Left lung (tissue), 10 donors: Measurements from ENCODE around the gene FCN3. TPM values are rescaled to one million over a fixed set of nuclear protein-coding genes. Genes with fewer than 3 reads are reported as not detected.
A peak's percentile ranks its signal among the peaks of the same experiment; 100 is the strongest.

Experiments
- ATAC-seq: fragments of 200-7000 bp; cut with Tn5 transposase; one replicate; pipeline ENCODE4 v1.9.1; 2020; ENCODE audit warnings: moderate library complexity
- DNase-seq, 4 donors: peaks; one replicate each; pipeline ENCODE4 v3.0.0-alpha.2; 2013 to 2020
- H3K27ac ChIP-seq, 2 donors: fragments of 200-600 bp; sonication (generic) in 1 of 2; one replicate each; pipeline versions ENCODE4 v1.5.0 to v1.8.0; 2020 to 2021
- H3K27me3 ChIP-seq, 2 donors: fragments of 200-600 bp; sonication (generic) in 1 of 2; one replicate each; pipeline versions ENCODE4 v1.5.0 to v1.8.0; 2020 to 2021
- H3K36me3 ChIP-seq, 2 donors: fragments of 200-600 bp; sonication (generic) in 1 of 2; one replicate each; pipeline versions ENCODE4 v1.5.0 to v1.8.0; 2020 to 2021
- H3K4me1 ChIP-seq, 2 donors: fragments of 200-600 bp; one replicate each; pipeline ENCODE4 v1.8.0; 2021
- H3K4me3 ChIP-seq, 2 donors: fragments of 200-600 bp; sonication (generic) in 1 of 2; one replicate each; pipeline versions ENCODE4 v1.5.0 to v1.8.0; 2020 to 2021; ENCODE audit warnings: mild to moderate bottlenecking in 1 of 2
- H3K9me3 ChIP-seq, 2 donors: fragments of 200-600 bp; sonication (generic) in 1 of 2; one replicate each; pipeline versions ENCODE4 v1.5.0 to v1.8.0; 2020 to 2021
- intact Hi-C, 2 donors: fragments of 100-400 bp; cut with DNase I; formaldehyde crosslinking; loops; one replicate each; pipeline versions ENCODE4 v1.11.2 to v1.14.2; 2022
- polyA plus RNA-seq, 6 donors: library from polyadenylated mRNA; unstranded; fragments of 120-200 nt; gene quantifications; one replicate each; pipeline ENCODE4 v1.2.1, GENCODE V29; 2013; ENCODE audit not compliant: insufficient read length in 6 of 6
- total RNA-seq, 2 donors: library from RNA; stranded (reverse); fragmentation: NEBNext Ultra II Directional; extraction: Animal tissue kit (Norgen Biotek cat#: 25700); gene quantifications; one replicate each; pipeline ENCODE4 v1.2.1, GENCODE V29; 2021
- TF ChIP-seq, protein P1 (sequence below), 2 donors: fragments of 200-600 bp; sonication (generic) in 1 of 2; IDR thresholded peaks; one replicate each; pipeline versions ENCODE4 v1.5.0 to v1.8.0; 2021; ENCODE audit warnings: antibody characterized with exemption in 2 of 2
- donor health status: DM: no; HTN: yes; CAD: no.
- donor health status: DM: no; HTN: no; CAD: no.

Gene FCN3
- total and polyA plus RNA-seq, 8 donors = 13.4 to 487 (median 17.9) TPM

DNA sequence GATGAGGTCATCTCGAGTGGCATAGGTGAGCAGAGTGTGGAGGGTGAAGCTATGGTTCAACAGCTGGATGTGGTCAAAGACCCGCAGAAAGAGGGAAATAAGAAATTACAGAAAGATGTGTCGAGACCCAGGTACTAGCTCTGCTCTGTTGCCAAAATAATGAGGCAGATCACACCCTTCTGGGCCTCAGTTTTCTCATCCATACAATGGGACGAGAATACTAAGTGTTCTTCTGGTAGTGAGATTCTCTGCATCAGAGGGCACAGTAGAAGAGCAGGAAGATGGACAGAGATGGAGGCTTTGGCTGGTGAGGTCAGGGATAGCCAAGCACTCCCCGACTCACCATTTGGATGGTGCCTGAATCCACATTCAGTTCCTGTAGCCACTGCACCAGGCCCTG, 18.9 kb downstream of the FCN3 start:
- Histone ChIP-seq H3K27ac (no peak overlapping the region), H3K4me1 (peaks cover 7 to 34% of the 10 kb centered on the region in 2 donors), H3K9me3 (no peaks in the 10 kb centered on the region), H3K36me3 (peaks cover 0 to 91% of the 10 kb centered on the region in 2 donors), H3K4me3 (no peak overlapping the region), H3K27me3 (no peaks in the 10 kb centered on the region)
- DNase-seq (no peak), ATAC-seq (no peak)
- TF ChIP-seq, protein P1, sequence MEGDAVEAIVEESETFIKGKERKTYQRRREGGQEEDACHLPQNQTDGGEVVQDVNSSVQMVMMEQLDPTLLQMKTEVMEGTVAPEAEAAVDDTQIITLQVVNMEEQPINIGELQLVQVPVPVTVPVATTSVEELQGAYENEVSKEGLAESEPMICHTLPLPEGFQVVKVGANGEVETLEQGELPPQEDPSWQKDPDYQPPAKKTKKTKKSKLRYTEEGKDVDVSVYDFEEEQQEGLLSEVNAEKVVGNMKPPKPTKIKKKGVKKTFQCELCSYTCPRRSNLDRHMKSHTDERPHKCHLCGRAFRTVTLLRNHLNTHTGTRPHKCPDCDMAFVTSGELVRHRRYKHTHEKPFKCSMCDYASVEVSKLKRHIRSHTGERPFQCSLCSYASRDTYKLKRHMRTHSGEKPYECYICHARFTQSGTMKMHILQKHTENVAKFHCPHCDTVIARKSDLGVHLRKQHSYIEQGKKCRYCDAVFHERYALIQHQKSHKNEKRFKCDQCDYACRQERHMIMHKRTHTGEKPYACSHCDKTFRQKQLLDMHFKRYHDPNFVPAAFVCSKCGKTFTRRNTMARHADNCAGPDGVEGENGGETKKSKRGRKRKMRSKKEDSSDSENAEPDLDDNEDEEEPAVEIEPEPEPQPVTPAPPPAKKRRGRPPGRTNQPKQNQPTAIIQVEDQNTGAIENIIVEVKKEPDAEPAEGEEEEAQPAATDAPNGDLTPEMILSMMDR (IDR thresholded peaks at IDR 0.05) = no peak
- intact Hi-C loops = loop anchor here in 1 of 2 donors (5.0 kb wide), 1 partner anchor 37 kb away; the partner anchor contains the start of gene GPR3

DNA sequence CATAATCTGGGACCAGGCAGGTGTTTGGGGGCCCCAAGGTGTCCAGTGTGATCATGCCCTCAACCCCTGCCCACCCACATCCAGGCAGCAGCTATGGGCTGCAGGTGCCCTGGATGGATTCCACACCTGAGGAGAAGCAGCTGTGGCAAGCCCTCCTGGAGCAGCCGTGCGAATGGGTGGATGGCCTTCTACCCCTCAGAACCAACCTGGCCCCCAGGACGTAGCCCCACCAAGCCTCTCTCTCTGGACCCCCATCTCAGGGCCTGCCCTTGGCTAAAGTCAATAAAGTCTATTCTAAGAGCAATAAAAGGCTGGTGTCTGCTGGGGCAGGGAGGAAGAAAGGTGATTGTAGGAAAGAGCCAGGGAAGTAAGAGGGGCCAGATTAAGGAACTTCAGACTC, 21.0 kb downstream of the FCN3 start:
- no peak overlapping the region for H3K27ac ChIP-seq
- H3K4me1 ChIP-seq = peaks cover 19 to 43% of the 10 kb centered on the region in 2 donors
- H3K27me3 ChIP-seq = peaks cover 0 to 11% of the 10 kb centered on the region in 2 donors
- no peak overlapping the region for H3K4me3 ChIP-seq
- peaks cover 0 to 81% of the 10 kb centered on the region in 2 donors for H3K36me3 ChIP-seq
- ATAC-seq (no peak), DNase-seq (no peak)
- no peaks in the 10 kb centered on the region for H3K9me3 ChIP-seq
- TF ChIP-seq, protein P1 (IDR thresholded peaks at IDR 0.05) = no peak
- intact Hi-C loops = no loop called here

DNA sequence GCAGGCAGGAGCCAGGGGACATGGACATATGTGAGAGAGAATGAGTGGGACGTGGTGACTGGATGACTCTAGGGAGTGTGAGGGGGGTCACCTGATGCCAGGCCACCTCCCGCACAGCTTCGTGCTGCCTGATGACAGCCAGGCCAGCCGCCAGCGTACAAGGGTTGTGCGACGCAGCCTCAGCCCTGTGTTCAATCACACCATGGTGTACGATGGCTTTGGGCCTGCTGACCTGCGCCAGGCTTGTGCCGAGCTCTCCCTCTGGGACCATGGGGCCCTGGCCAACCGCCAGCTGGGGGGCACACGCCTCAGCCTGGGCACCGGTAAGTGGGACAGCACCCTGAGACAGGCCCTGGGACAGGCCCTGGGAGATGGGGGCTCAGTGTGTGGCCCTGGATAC, 21.5 kb downstream of the FCN3 start:
- ATAC-seq (no peak), DNase-seq (peak in 1 of 4 donors; percentile 71)
- Histone ChIP-seq H3K36me3 (peaks cover 0 to 76% of the 10 kb centered on the region in 2 donors), H3K4me3 (no peak overlapping the region), H3K27me3 (peaks cover 0 to 12% of the 10 kb centered on the region in 2 donors), H3K27ac (no peak overlapping the region), H3K9me3 (no peaks in the 10 kb centered on the region), H3K4me1 (peaks cover 19 to 43% of the 10 kb centered on the region in 2 donors)
- TF ChIP-seq, protein P1 (IDR thresholded peaks at IDR 0.05) = no peak
- intact Hi-C loops = no loop called here

DNA sequence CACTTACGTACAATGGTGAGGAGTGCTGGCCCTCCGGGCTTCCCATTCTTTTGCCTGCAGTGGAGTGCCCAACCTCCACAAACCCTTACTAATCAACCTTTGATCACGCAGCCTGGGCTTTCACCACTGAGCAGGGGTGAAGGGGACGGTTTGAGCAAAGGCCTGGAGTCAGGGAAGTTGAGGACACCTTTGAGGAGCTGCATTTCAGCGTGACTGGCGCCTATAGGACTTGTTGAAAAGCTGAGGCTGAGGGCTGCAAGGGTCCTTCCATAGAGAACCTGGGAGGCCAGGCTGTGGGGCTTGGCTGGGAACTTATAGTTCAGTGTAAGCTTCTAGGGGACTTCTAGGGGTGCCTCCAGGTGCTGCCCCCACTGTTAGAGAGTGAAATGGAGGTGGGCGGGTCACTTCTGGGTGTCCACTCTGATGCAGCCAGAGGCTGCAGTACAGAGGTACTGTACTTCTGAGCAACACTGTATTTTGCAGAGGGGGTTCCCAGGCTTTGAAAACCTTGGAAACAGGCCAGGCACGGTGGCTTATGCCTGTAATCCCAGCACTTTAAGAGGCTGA, 23.0 kb downstream of the FCN3 start:
- ATAC-seq = no peak
- TF ChIP-seq, protein P1 (IDR thresholded peaks at IDR 0.05) = no peak
- H3K9me3 ChIP-seq = no peaks in the 10 kb centered on the region
- intact Hi-C loops = no loop called here
- peaks cover 0 to 68% of the 10 kb centered on the region in 2 donors for H3K36me3 ChIP-seq
- no peak overlapping the region for H3K4me3 ChIP-seq
- no peak for DNase-seq
- H3K27ac ChIP-seq = no peak overlapping the region
- H3K27me3 ChIP-seq = peaks cover 0 to 12% of the 10 kb centered on the region in 2 donors
- H3K4me1 ChIP-seq = peaks cover 19 to 37% of the 10 kb centered on the region in 2 donors

DNA sequence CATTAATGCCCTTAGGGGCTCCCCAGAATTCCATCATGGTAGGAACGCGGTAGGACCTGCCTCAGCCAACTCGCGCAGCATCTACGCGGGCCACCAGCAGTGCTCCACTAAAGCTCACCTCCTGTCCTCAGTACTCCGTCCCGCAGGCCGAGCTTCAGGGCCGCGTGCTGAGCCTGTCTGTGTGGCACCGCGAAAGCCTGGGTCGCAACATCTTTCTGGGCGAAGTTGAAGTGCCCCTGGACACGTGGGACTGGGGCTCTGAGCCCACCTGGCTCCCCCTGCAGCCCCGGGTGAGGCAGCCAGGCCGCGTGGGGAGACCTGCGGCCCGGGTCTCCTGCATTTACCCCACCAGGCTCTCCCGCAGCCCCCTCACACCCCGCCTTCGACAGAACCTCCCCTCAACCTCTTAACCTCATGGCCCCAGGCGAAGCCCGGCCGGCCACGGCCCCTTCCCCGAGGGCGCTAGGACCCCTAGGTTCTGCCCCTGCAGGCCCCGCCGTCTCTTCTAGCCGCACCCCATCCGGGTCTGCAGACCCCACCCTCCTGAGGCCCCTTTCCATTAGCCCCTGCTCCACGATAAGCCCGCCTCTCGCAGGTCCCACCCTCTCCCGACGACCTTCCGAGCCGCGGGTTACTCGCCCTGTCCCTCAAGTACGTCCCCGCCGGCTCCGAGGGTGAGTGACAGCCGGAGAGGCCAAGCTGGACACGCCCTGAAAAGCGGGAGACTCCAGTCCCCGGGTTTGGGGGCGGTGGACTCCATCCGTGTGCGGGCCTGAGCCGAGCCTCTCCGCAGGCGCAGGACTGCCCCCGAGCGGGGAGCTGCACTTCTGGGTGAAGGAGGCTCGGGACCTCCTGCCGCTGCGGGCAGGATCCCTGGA, 23.7 kb downstream of the FCN3 start:
- no peaks in the 10 kb centered on the region for H3K9me3 ChIP-seq
- TF ChIP-seq, protein P1 (IDR thresholded peaks at IDR 0.05) = no peak
- ATAC-seq = peak; percentile 35
- peaks cover 0 to 12% of the 10 kb centered on the region in 2 donors for H3K27me3 ChIP-seq
- H3K36me3 ChIP-seq = peaks cover 0 to 62% of the 10 kb centered on the region in 2 donors
- H3K4me3 ChIP-seq = no peak overlapping the region
- intact Hi-C loops = no loop called here
- peak in 3 of 4 donors; percentile 60 to 85 (median 66) for DNase-seq
- H3K4me1 ChIP-seq = peaks cover 19 to 34% of the 10 kb centered on the region in 2 donors
- H3K27ac ChIP-seq = no peak overlapping the region
